GM12878 (cell line): ENCODE measurements around the gene AP3B1. TPM values are rescaled to one million over a fixed set of nuclear protein-coding genes. Genes with fewer than 3 reads are reported as not detected.

ENCODE experiments used
- ATAC-seq: fragments of 200-7000 bp; cut with Tn5 transposase; 3 replicates; pipeline ENCODE4 v1.9.1; 2020; ENCODE audit warnings: mild to moderate bottlenecking, moderate library complexity
- BruUV-seq: library from RNA; stranded (reverse); fragments of 400-500 nt; replicated peaks from 2 replicates; lab custom pipeline; 2021; lab: Mats Ljungman, UMichigan
- CTCF ChIA-PET: fragments of 300-600 bp; sonication (Branson Sonifier 250); formaldehyde crosslinking; extraction: SDS; loops from one replicate; lab custom pipeline; 2021; ENCODE audit warnings: inconsistent platforms; lab: Yijun Ruan, JAX
- POLR2A ChIA-PET: fragments of 350-600 bp; formaldehyde crosslinking; extraction: SDS; loops from one replicate; lab custom pipeline; 2021; ENCODE audit warnings: inconsistent platforms; lab: Charles Lee
- RAD21 ChIA-PET: fragments of 300-600 bp; sonication (Branson Sonifier 250); formaldehyde crosslinking; loops from one replicate; lab custom pipeline; 2023; ENCODE audit warnings: antibody characterized with exemption; ENCODE audit not compliant: unreplicated experiment; lab: Charles Lee
- SMC1A ChIA-PET: fragments of 300-600 bp; sonication (Branson Sonifier 250); formaldehyde crosslinking; loops from one replicate; lab custom pipeline; 2023; ENCODE audit not compliant: unreplicated experiment, uncharacterized antibody; lab: Charles Lee
- DNase-seq: peaks from one replicate; pipeline ENCODE4 v3.0.0-alpha.2; 2011; ENCODE audit warnings: low read depth, low spot score
- FAIRE-seq: peaks from 3 replicates; lab custom pipeline; 2011; peaks lifted over from hg19 to GRCh38; lab: Jason Lieb, UNC
- H2AFZ ChIP-seq: 2 replicates; pipeline ENCODE4 v1.6.0; 2011; ENCODE audit warnings: low read depth, low read length, control low read depth; ENCODE audit not compliant: control insufficient read depth
- H3K27ac ChIP-seq: 2 replicates; pipeline ENCODE4 v1.5.1; 2011; ENCODE audit warnings: control low read depth; ENCODE audit not compliant: control insufficient read depth, insufficient read depth
- H3K27me3 ChIP-seq, 2 experiments: replicated peaks in 1 of 2; 2 replicates each; pipeline versions ENCODE4 v1.6.0 to v1.6.1; 2011; ENCODE audit warnings: low read length in 1 of 2; ENCODE audit not compliant: control insufficient read depth in 2 of 2, insufficient read depth in 2 of 2
- H3K36me3 ChIP-seq, 2 experiments: 2 replicates each; pipeline ENCODE4 v1.5.1; 2011; ENCODE audit warnings: low read length in 1 of 2; ENCODE audit not compliant: control insufficient read depth in 2 of 2, insufficient read depth in 2 of 2
- H3K4me1 ChIP-seq: 2 replicates; pipeline ENCODE4 v1.6.1; 2011; ENCODE audit warnings: mild to moderate bottlenecking, low read length, moderate library complexity, mixed read lengths; ENCODE audit not compliant: control insufficient read depth, insufficient read depth
- H3K4me2 ChIP-seq: 2 replicates; pipeline ENCODE4 v1.6.0; 2011; ENCODE audit warnings: control low read depth; ENCODE audit not compliant: control insufficient read depth, insufficient read depth
- H3K4me3 ChIP-seq: fragments of 200-600 bp; sonication (generic); 2 replicates; pipeline ENCODE4 v1.5.1; 2016
- H3K79me2 ChIP-seq: 2 replicates; pipeline ENCODE4 v1.6.0; 2011; ENCODE audit warnings: low read length; ENCODE audit not compliant: control insufficient read depth, insufficient read depth
- H3K9ac ChIP-seq: 2 replicates; pipeline ENCODE4 v1.8.0; 2011; ENCODE audit warnings: low read length, control low read depth, mixed read lengths; ENCODE audit not compliant: control insufficient read depth, insufficient read depth
- H3K9me3 ChIP-seq: replicated peaks from 3 replicates; pipeline ENCODE4 v1.5.1; 2011; ENCODE audit warnings: mild to moderate bottlenecking, low read length; ENCODE audit not compliant: control insufficient read depth, insufficient read depth
- H4K20me1 ChIP-seq: 2 replicates; pipeline ENCODE4 v1.6.0; 2011; ENCODE audit not compliant: control insufficient read depth, insufficient read depth
- BMI1 ChIP-seq: fragments of 450-650 bp; IDR thresholded peaks from 2 replicates; pipeline ENCODE4 v1.6.1; 2016; ENCODE audit warnings: mild to moderate bottlenecking, moderate library complexity, borderline replicate concordance
- CEBPB ChIP-seq, 2 experiments: fragments of 150-350 bp in 1 of 2; IDR thresholded peaks; 2 replicates each; pipeline ENCODE4 v1.6.1; 2012 to 2014; ENCODE audit warnings: low read depth in 2 of 2, low read length in 2 of 2, borderline replicate concordance in 1 of 2, inconsistent platforms in 1 of 2
- CHD2 ChIP-seq: IDR thresholded peaks from 2 replicates; pipeline ENCODE4 v1.6.1; 2011; ENCODE audit warnings: low read depth, low read length, improper control_type of control experiment, borderline replicate concordance
- EZH2 ChIP-seq: IDR thresholded peaks from 2 replicates; pipeline ENCODE4 v1.6.1; 2012; ENCODE audit warnings: low read depth, mild to moderate bottlenecking, control low read depth, inconsistent platforms, low read length, borderline replicate concordance; ENCODE audit not compliant: control insufficient read depth
- FOXM1 ChIP-seq: IDR thresholded peaks from 2 replicates; pipeline ENCODE4 v1.6.1; 2012; ENCODE audit warnings: low read depth, mild to moderate bottlenecking, inconsistent platforms, low read length, moderate library complexity
- HDAC6 ChIP-seq: fragments of 200-600 bp; sonication (generic); IDR thresholded peaks from one replicate; pipeline ENCODE4 v1.8.0; 2017; ENCODE audit warnings: antibody characterized with exemption; ENCODE audit not compliant: unreplicated experiment
- MEF2A ChIP-seq: IDR thresholded peaks from 2 replicates; pipeline ENCODE4 v1.6.1; 2011; ENCODE audit warnings: low read depth, mild to moderate bottlenecking, low read length, moderate library complexity; ENCODE audit not compliant: insufficient read depth
- MTA2 ChIP-seq: fragments of 450-650 bp; IDR thresholded peaks from 2 replicates; pipeline ENCODE4 v1.6.1; 2016; ENCODE audit warnings: low read depth, mild to moderate bottlenecking, moderate library complexity
- NBN ChIP-seq: fragments of 450-650 bp; IDR thresholded peaks from 2 replicates; pipeline ENCODE4 v1.6.1; 2016
- RFX5 ChIP-seq: IDR thresholded peaks from 2 replicates; pipeline ENCODE4 v1.6.1; 2011; ENCODE audit warnings: low read depth, low read length, improper control_type of control experiment
- SMC3 ChIP-seq: IDR thresholded peaks from 2 replicates; pipeline ENCODE4 v1.6.1; 2011; ENCODE audit warnings: low read length, improper control_type of control experiment, borderline replicate concordance
- STAT3 ChIP-seq: IDR thresholded peaks from 2 replicates; pipeline ENCODE4 v1.6.1; 2011; ENCODE audit warnings: low read depth, low read length, improper control_type of control experiment
- YBX1 ChIP-seq: fragments of 450-650 bp; IDR thresholded peaks from 2 replicates; pipeline ENCODE4 v1.6.1; 2016; ENCODE audit warnings: antibody characterized with exemption
- ZNF384 ChIP-seq: IDR thresholded peaks from 2 replicates; pipeline ENCODE4 v1.6.1; 2012; ENCODE audit warnings: low read depth, mild to moderate bottlenecking, low read length, improper control_type of control experiment, borderline replicate concordance
- ZZZ3 ChIP-seq: IDR thresholded peaks from 2 replicates; pipeline ENCODE4 v1.6.1; 2011; ENCODE audit warnings: low read depth; ENCODE audit not compliant: control insufficient read depth, insufficient read length
- WGBS: methylation state at CpG from one replicate; pipeline ENCODE4 v1.1.6; 2016; ENCODE audit warnings: low lambda C conversion rate; ENCODE audit not compliant: insufficient replicate concordance, insufficient coverage; ENCODE audit errors: missing lambda C conversion rate; 5-methylcytosine and 5-hydroxymethylcytosine counted together
- in situ Hi-C: fragments of 300-500 bp; cut with MboI; formaldehyde crosslinking; loops from 9 replicates; pipeline ENCODE4 v1.14.3; 2018; ENCODE audit warnings: mixed read lengths
- intact Hi-C: fragments of 100-400 bp; cut with micrococcal nuclease; formaldehyde crosslinking; loops from one replicate; pipeline ENCODE4 v1.14.2; 2022; ENCODE audit not compliant: unreplicated experiment
- polyA plus RNA-seq, 11 experiments: library from polyadenylated mRNA; depleted of rRNA in 4 of 11; unstranded in 6 of 11; stranded (reverse) in 5 of 11; fragments of >200 nt; fragmentation: Nextera tagmentation in 4 of 11; fragmentation: Illumina TruSeq in 1 of 11; extraction: Ambion mirVana in 4 of 11; extraction: Trizol in 1 of 11; gene quantifications; 1 replicate in 1 of 11; 2 replicates in 10 of 11; pipeline versions ENCODE4 v1.2.1 to v1.2.3, GENCODE V29; 2011 to 2016; ENCODE audit warnings: inconsistent platforms in 2 of 11, missing spikeins in 2 of 11, low read depth in 1 of 11
- total RNA-seq, 4 experiments: library from RNA; depleted of rRNA in 3 of 4; stranded (reverse); fragments of >200 nt in 3 of 4; fragmentation: Illumina TruSeq in 1 of 4; extraction: Trizol in 1 of 4; gene quantifications; 2 replicates each; pipeline versions ENCODE4 v1.2.1 to v1.2.3, GENCODE V29; 2013 to 2021
- TF ChIP-seq, protein P1 (sequence below): fragments of 150-350 bp; IDR thresholded peaks from 2 replicates; pipeline ENCODE4 v1.6.1; 2014; ENCODE audit warnings: mild to moderate bottlenecking, low read depth, low read length
- TF ChIP-seq, protein P2 (sequence below): fragments of 450-650 bp; IDR thresholded peaks from 2 replicates; pipeline ENCODE4 v1.6.1; 2018; ENCODE audit warnings: borderline replicate concordance, mild to moderate bottlenecking; ENCODE audit not compliant: partially characterized antibody

Gene AP3B1
- total and polyA plus RNA-seq, 10 of the 15 experiments (the other 5 are each of a cell fraction or from before 2014, with no cell fraction given) = 30.9 to 70.8 (median 46.0) TPM

- Histone ChIP-seq H3K4me1 (no peaks in the 10 kb centered on the region), H3K36me3 (no peaks in the 10 kb centered on the region), H3K4me3 (no peak overlapping the region), H3K4me2 (no peak overlapping the region), H2AFZ (no peak overlapping the region), H3K9ac (no peak overlapping the region), H3K27me3 (no peaks in the 10 kb centered on the region), H3K79me2 (no peaks in the 10 kb centered on the region), H3K27ac (no peak overlapping the region), H4K20me1 (no peaks in the 10 kb centered on the region), H3K9me3 (no peaks in the 10 kb centered on the region)
- ChIA-PET RAD21 (interaction anchor here (0.7 to 2.7 kb wide), 5 partner anchors 9 to 426 kb away, joined by 3 to 7 read pairs (median 3); no protein-coding TSS in a partner anchor), POLR2A (interaction anchor here (0.5 kb wide), 1 partner anchor 45 kb away, joined by 3 read pairs; no protein-coding TSS in a partner anchor), SMC1A (interaction anchor here (0.7 to 3.0 kb wide), 8 partner anchors 11 to 424 kb away, joined by 3 to 14 read pairs (median 3); no protein-coding TSS in a partner anchor), CTCF (interaction anchor here (0.6 to 2.0 kb wide), 8 partner anchors 14 to 1606 kb away, joined by 3 to 10 read pairs (median 4); no protein-coding TSS in a partner anchor)
- DNase-seq = no peak
- intact Hi-C loops = no loop called here
- FAIRE-seq = no peak
- TF ChIP-seq MEF2A (no peak), SMC3 (no peak), MTA2 (no peak), STAT3 (no peak), YBX1 (no peak), EZH2 (no peak), ZNF384 (no peak), ZZZ3 (no peak), FOXM1 (no peak), RFX5 (no peak), NBN (no peak), HDAC6 (no peak), BMI1 (no peak), CEBPB (IDR thresholded peaks at IDR 0.05; ENCODE audit: borderline replicate concordance in 1 of 2, low read depth in 2 of 2, low read length in 2 of 2) (no peak), CHD2 (no peak)
- TF ChIP-seq, protein P1, sequence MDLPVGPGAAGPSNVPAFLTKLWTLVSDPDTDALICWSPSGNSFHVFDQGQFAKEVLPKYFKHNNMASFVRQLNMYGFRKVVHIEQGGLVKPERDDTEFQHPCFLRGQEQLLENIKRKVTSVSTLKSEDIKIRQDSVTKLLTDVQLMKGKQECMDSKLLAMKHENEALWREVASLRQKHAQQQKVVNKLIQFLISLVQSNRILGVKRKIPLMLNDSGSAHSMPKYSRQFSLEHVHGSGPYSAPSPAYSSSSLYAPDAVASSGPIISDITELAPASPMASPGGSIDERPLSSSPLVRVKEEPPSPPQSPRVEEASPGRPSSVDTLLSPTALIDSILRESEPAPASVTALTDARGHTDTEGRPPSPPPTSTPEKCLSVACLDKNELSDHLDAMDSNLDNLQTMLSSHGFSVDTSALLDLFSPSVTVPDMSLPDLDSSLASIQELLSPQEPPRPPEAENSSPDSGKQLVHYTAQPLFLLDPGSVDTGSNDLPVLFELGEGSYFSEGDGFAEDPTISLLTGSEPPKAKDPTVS = no peak
- TF ChIP-seq, protein P2, sequence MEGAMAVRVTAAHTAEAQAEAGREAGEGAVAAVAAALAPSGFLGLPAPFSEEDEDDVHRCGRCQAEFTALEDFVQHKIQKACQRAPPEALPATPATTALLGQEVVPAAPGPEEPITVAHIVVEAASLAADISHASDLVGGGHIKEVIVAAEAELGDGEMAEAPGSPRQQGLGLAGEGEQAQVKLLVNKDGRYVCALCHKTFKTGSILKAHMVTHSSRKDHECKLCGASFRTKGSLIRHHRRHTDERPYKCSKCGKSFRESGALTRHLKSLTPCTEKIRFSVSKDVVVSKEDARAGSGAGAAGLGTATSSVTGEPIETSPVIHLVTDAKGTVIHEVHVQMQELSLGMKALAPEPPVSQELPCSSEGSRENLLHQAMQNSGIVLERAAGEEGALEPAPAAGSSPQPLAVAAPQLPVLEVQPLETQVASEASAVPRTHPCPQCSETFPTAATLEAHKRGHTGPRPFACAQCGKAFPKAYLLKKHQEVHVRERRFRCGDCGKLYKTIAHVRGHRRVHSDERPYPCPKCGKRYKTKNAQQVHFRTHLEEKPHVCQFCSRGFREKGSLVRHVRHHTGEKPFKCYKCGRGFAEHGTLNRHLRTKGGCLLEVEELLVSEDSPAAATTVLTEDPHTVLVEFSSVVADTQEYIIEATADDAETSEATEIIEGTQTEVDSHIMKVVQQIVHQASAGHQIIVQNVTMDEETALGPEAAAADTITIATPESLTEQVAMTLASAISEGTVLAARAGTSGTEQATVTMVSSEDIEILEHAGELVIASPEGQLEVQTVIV = no peak
- no TSS peak for BruUV-seq
- in situ Hi-C loops = no loop called here
- no peak for ATAC-seq
- 69% methylated on average over 11 of the region's 11 CpGs for WGBS
These were observed 309.9 kb downstream of the AP3B1 start for GRCh38 chr5:77984587-77984986.
